ENCODE measurements around the gene KCNJ12.

GRCh38 chr17:21370430-21370829 is 5.7 kb upstream of the KCNJ12 start:
- no peak for TF ChIP-seq CTCF (IDR thresholded peaks at IDR 0.05)
- no peak for TF ChIP-seq POLR2A (IDR thresholded peaks at IDR 0.05)
